ENCODE data around the gene LRRC73. TPM values are rescaled to one million over a fixed set of nuclear protein-coding genes. Genes with fewer than 3 reads are reported as not detected.
"Not testable (repeated sequence)": the region's sequence is repeated elsewhere in the genome, so short reads cannot be mapped to it uniquely, and the experiment has no call there.

LRRC73 gene
- total and polyA plus RNA-seq, 2 experiments from 2014 or later = 2.9 to 3.4 TPM

DNA sequence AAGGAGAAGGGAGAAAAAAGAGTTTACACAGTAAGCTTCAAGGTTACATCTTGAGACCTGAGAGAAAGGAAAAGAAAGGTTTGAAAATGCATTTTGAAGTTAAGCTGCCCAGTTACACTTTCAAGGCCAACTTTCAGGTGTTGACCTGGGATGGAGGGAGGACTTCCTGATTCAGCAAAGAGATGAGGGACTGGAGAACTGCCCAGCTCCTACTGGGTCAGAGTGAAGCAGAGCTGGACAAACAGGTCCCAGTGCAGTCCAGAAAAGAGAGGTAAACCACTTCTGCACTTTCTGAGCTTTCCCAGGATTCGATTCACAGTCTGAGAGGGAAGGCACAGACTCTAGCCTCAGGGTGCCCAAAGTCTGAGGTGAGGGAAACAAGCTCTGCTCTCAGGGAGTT is 38.7 kb downstream of the LRRC73 start:
- no peaks in the 10 kb centered on the region for H3K27me3 ChIP-seq
- H3K4me3 ChIP-seq = no peak overlapping the region
- no peaks in the 10 kb centered on the region for H3K36me3 ChIP-seq
- no peak overlapping the region for H3K27ac ChIP-seq
- TF ChIP-seq CTCF (IDR thresholded peaks at IDR 0.05; ENCODE audit: low read depth, low read length) = no peak
- no peaks in the 10 kb centered on the region for H3K9me3 ChIP-seq (ENCODE audit: low read depth)
- DNase-seq (ENCODE audit: low read depth in 1 of 2, low spot score in 1 of 2) = no peak
- H3K4me1 ChIP-seq (ENCODE audit: low read depth) = no peaks in the 10 kb centered on the region

GRCh38 chr6:43469947-43470346 is 40.2 kb downstream of the LRRC73 start:
- no peak for TF ChIP-seq CTCF (IDR thresholded peaks at IDR 0.05; ENCODE audit: low read depth, low read length)
- Histone ChIP-seq H3K27me3 (no peaks in the 10 kb centered on the region), H3K4me3 (no peak overlapping the region)

DNA sequence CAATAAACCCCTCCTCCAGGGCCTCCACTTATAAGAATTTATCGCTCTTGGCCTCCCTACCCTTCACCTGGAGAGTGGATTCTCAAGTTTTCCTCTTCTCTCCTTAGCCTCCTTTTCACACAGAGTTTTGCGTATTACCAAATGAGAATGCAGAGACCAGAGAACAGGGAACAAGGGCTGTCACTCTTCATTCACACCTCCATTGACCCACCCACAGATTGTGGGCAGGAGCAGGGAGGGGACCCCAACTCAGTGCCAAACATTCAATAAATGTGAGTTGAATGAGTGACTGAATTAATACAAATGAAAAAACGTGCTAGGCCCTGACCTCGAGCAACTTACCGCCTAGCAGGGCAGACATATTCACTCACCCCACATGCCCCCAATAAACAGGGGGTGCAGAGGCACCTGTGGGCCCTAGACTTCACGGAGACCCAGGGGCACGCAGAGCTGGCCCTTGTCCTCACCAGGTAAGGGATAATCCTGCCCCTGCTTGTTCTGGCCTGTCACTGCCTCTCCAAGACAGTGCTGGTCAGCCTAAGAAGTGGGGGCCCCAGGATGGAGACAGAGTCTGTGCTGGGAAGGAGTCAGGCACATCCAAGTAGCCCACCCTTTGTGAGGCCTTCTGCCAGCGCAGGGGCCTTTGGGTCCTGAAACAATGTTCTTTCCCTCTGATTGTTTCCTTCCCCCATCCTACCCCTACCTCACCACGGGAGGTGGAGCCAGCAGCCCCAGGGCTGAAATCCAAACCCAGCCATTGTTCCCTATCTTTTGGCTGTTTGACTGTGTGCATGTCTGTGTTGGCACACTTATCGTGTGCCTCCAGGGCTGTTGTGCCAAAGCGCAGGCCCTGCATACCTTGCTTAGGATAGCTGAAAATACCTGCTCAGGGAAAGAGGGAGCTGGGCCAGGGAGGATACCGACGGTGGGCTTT is 41.1 kb downstream of the LRRC73 start:
- H3K4me3 ChIP-seq = no peak overlapping the region
- H3K27me3 ChIP-seq = no peaks in the 10 kb centered on the region
- no peaks in the 10 kb centered on the region for H3K4me1 ChIP-seq (ENCODE audit: low read depth)
- TF ChIP-seq CTCF (IDR thresholded peaks at IDR 0.05; ENCODE audit: low read depth, low read length) = no peak
- no peaks in the 10 kb centered on the region for H3K9me3 ChIP-seq (ENCODE audit: low read depth)
- DNase-seq (ENCODE audit: low read depth in 1 of 2, low spot score in 1 of 2) = no peak
- no peak overlapping the region for H3K27ac ChIP-seq
- no peaks in the 10 kb centered on the region for H3K36me3 ChIP-seq

More at GRCh38 chr6:43469947-43470346, 40.2 kb downstream of the LRRC73 start:
- no peaks in the 10 kb centered on the region for H3K9me3 ChIP-seq (ENCODE audit: low read depth)
- no peaks in the 10 kb centered on the region for H3K4me1 ChIP-seq (ENCODE audit: low read depth)
- DNase-seq (ENCODE audit: low read depth in 1 of 2, low spot score in 1 of 2) = no peak
- H3K27ac ChIP-seq = no peak overlapping the region
- no peaks in the 10 kb centered on the region for H3K36me3 ChIP-seq

- Histone ChIP-seq H3K9me3 (ENCODE audit: low read depth) (no peaks in the 10 kb centered on the region), H3K4me1 (ENCODE audit: low read depth) (no peaks in the 10 kb centered on the region), H3K4me3 (no peak overlapping the region), H3K36me3 (no peaks in the 10 kb centered on the region), H3K27me3 (peaks cover under 1% of the 10 kb centered on the region), H3K27ac (no peak overlapping the region)
- TF ChIP-seq CTCF (IDR thresholded peaks at IDR 0.05; ENCODE audit: low read depth, low read length) = no peak
- DNase-seq (ENCODE audit: low read depth in 1 of 2, low spot score in 1 of 2) = no peak
These were observed 41.9 kb downstream of the LRRC73 start for GRCh38 chr6:43468240-43468639.

GRCh38 chr6:43467752-43468151 is 42.4 kb downstream of the LRRC73 start:
- no peak for TF ChIP-seq CTCF (IDR thresholded peaks at IDR 0.05; ENCODE audit: low read depth, low read length)
- Histone ChIP-seq H3K27me3 (peaks cover 3% of the 10 kb centered on the region), H3K4me3 (no peak overlapping the region), H3K9me3 (ENCODE audit: low read depth) (no peaks in the 10 kb centered on the region), H3K36me3 (no peaks in the 10 kb centered on the region), H3K4me1 (ENCODE audit: low read depth) (no peaks in the 10 kb centered on the region), H3K27ac (no peak overlapping the region)
- no peak for DNase-seq (ENCODE audit: low read depth in 1 of 2, low spot score in 1 of 2)

- not testable (repeated sequence) for H3K27ac ChIP-seq; H3K4me1 ChIP-seq (ENCODE audit: low read depth); H3K27me3 ChIP-seq; H3K36me3 ChIP-seq; H3K9me3 ChIP-seq (ENCODE audit: low read depth); H3K4me3 ChIP-seq; DNase-seq (ENCODE audit: low read depth in 1 of 2, low spot score in 1 of 2)
These were observed 42.9 kb downstream of the LRRC73 start for GRCh38 chr6:43467265-43467664.
